Left colon (tissue), 2 donors: ENCODE results near the gene CALHM3. TPM values are rescaled to one million over a fixed set of nuclear protein-coding genes. Genes with fewer than 3 reads are reported as not detected.
"Not testable (repeated sequence)": the region's sequence is repeated elsewhere in the genome, so short reads cannot be mapped to it uniquely, and the experiment has no call there.

Source experiments
- ATAC-seq: fragments of 200-7000 bp; cut with Tn5 transposase; one replicate; pipeline ENCODE4 v1.9.1; 2020; ENCODE audit warnings: mild to moderate bottlenecking, moderate library complexity
- DNase-seq, 2 donors: peaks; one replicate each; pipeline ENCODE4 v3.0.0-alpha.2; 2020
- intact Hi-C, 2 donors: fragments of 100-400 bp; cut with DNase I in 1 of 2; cut with micrococcal nuclease in 1 of 2; formaldehyde crosslinking; loops; one replicate each; pipeline versions ENCODE4 v1.11.2 to v1.14.0; 2022; cut with DNase I, micrococcal nuclease
- long read RNA-seq: library from polyadenylated mRNA; unstranded; transcript quantifications from one replicate; pipeline ENCODE4 v2.0.0, GENCODE V29; 2021
- total RNA-seq, 2 donors: library from RNA; stranded (reverse); fragmentation: NEBNext Ultra II Directional; extraction: Animal tissue kit (Norgen Biotek cat#: 25700); gene quantifications; one replicate each; pipeline ENCODE4 v1.2.1, GENCODE V29; 2021
- donor health status: DM: no; HTN: no; CAD: no.
- donor health status: DM: yes; HTN: yes; CAD: no.

Gene CALHM3, protein sequence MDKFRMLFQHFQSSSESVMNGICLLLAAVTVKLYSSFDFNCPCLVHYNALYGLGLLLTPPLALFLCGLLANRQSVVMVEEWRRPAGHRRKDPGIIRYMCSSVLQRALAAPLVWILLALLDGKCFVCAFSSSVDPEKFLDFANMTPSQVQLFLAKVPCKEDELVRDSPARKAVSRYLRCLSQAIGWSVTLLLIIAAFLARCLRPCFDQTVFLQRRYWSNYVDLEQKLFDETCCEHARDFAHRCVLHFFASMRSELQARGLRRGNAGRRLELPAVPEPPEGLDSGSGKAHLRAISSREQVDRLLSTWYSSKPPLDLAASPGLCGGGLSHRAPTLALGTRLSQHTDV
- not detected for total RNA-seq
- long read RNA-seq, result 0 reads

- no peak for DNase-seq
Observed at GRCh38 chr10:103479135-103479534, at the start of gene CALHM3. Gene CALHM3, minus strand, starts transcription at chr10:103479240. Its CDS starts 208 bp downstream, at chr10:103479032.

DNA sequence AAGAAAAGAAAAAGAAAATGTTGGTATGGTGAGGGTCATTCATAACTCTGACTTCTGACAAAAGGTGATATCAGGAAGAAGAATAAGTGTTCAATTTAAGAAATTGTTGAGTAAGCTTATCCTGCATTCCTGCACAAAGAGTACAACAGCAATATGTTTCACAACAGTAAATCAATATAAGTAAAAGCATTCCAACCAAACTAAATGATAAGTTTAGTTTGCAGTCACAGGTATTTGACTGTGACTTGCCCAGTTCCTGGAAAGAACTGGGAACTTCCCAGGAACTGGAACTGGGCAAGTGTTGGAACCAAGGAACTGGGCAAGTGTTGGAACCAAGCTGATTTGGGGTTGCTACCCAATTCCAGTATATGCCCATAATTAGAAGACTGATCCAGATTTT, 49.5 kb upstream of the CALHM3 start:
- ATAC-seq (no peak), DNase-seq (no peak)
- intact Hi-C loops, result no loop called here

More at GRCh38 chr10:103479135-103479534, at the start of gene CALHM3:
- ATAC-seq, result peak; percentile 68
- intact Hi-C loops, result no loop called here

- ATAC-seq, DNase-seq, intact Hi-C loops: not testable (repeated sequence)
Observed at GRCh38 chr10:103527476-103527875, 48.4 kb upstream of the CALHM3 start.

GRCh38 chr10:103525901-103526300, 46.9 kb upstream of the CALHM3 start:
- ATAC-seq, result no peak
- DNase-seq, result no peak
- intact Hi-C loops, result no loop called here

DNA sequence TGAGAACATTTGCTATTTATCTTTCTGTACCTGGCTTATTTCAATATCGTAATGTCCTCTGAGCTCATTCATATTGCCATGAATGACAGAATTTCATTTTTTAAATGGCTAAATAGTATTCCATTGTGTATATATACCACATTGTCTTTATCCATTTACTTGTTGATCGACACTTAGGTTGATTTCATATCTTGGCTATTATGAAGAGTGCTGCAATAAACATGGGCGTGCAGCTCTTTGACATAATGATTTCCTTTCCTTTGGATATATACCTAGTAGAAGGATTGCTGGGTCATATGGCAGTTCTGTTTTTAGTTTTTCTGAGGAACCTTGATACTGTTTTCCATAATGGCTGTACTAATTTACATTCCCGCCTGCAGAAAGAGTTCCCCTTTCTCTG, 44.6 kb upstream of the CALHM3 start:
- DNase-seq (no peak), ATAC-seq (peak; percentile 78)
- intact Hi-C loops, result no loop called here

- ATAC-seq, intact Hi-C loops, DNase-seq: not testable (repeated sequence)
Observed at GRCh38 chr10:103522006-103522405, 43.0 kb upstream of the CALHM3 start.

DNA sequence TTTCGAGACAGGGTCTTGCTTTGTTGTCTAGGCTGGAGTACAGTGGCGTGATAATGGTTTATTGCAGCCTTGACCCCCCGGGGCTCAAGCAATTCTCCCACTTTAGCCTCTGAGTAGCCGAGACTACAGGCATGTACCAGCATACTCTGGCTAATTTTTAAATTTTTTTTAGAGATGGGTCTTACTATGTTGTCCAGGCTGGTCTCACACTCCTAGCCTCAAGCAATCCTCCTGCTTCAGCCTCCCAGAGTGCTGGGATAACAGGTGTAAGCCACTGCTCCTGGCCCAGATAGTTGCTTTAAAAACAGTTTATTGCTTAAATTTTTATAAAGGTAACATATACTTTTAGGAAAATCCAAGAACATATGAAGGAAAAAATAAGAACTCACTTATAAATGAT, 40.8 kb upstream of the CALHM3 start:
- no peak for ATAC-seq
- no peak for DNase-seq
- intact Hi-C loops, result no loop called here

DNA sequence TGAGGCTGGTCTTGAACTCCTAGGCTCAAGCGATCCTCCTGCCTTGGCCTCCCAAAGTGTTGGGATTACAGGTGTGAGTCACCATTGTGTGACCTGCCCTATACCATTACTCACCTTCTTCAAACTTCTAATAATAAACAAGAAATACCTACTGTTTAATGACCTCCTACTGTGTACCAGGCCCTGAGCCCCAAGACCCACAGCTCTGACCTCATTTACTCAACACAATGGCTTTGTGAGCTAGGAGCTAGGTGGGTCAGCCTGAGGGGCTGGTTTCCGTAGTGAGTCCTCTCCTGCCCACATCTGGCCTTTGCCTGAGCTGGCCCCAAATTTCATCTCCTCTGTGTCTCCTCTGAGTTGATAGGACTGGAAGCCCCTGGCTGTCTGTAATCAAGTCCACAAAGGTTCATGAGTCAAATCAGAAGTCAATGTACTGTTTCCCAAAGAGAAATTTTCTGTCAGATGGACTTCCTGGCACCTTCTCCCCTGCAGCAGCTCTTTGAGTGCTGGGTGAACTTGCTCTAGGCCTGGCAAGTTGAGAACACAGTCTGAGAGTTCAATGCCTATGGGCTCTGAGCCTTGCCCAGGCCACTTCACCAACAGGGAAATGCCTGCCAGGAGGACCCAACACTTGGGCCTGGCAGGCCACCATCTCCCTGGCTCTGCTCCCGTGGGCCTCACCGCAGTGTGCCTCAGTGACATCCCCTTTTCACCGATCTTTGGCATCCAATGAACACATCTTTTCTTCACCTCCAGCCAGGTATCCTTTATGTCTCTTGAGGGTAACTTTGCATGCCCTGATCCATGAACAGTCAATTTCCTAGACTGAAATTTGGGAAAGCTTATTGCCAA, 38.4 kb upstream of the CALHM3 start:
- intact Hi-C loops, result no loop called here
- ATAC-seq, result no peak
- no peak for DNase-seq

- intact Hi-C loops, result no loop called here
- no peak for ATAC-seq
- no peak for DNase-seq
Observed at GRCh38 chr10:103514244-103514643, 35.2 kb upstream of the CALHM3 start.

- intact Hi-C loops, result no loop called here
- DNase-seq, result no peak
- peak; percentile 38 for ATAC-seq
Observed at GRCh38 chr10:103513380-103514060, 34.5 kb upstream of the CALHM3 start.

DNA sequence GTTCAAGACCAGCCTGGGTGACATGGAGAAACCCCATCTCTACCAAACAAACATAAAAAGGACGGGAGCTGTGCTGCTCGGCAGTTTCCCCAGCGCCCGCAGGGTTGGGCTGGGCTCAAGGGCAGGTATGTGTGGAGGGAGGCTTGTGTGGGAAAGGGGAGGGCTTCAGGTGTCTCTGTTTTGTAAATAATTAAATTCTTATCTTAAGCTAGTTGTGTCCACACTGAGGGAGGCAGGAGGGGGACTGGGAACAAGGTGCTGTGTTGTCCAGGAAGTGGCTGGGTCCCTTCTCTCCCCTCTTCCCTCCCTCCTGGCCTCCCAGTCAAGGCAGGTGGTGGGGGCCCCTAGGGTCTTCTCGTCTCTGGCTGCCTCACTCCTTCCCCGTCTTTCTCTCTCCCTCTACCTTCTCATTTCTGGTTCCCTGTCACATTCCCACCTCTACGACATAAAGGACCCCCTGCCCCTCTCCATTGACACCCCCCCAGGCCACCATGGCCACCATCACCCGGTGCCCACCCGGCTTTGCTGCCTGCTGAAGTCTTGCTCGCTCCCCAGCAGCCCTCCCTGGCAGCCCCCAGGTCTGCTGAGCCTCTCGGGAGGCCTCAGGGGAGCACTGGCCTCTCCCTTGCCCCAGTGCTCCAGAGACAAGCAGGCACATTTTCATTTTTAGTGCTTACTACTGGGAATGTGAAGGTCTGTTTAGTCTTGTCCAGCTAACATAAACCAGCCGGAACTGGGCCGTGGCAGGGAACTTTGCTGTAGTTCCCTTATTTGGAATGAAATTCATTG, 33.7 kb upstream of the CALHM3 start:
- intact Hi-C loops, result no loop called here
- peak; percentile 78 for ATAC-seq
- DNase-seq, result peak; percentile 49 to 62

GRCh38 chr10:103512166-103512565, 33.1 kb upstream of the CALHM3 start:
- intact Hi-C loops, result no loop called here
- ATAC-seq (peak; percentile 3), DNase-seq (no peak)

- no peak for DNase-seq
- ATAC-seq, result no peak
- intact Hi-C loops, result no loop called here
Observed at GRCh38 chr10:103510791-103511752, 32.0 kb upstream of the CALHM3 start.

- DNase-seq, result no peak
Observed at GRCh38 chr10:103510046-103510685, 31.1 kb upstream of the CALHM3 start.

GRCh38 chr10:103507235-103508191, 28.5 kb upstream of the CALHM3 start:
- intact Hi-C loops, result no loop called here
- ATAC-seq (peak; percentile 66), DNase-seq (peak in 1 of 2 donors; percentile 42)

More at GRCh38 chr10:103510046-103510685, 31.1 kb upstream of the CALHM3 start:
- intact Hi-C loops, result no loop called here
- no peak for ATAC-seq

GRCh38 chr10:103506061-103506460, 27.0 kb upstream of the CALHM3 start:
- intact Hi-C loops, result no loop called here
- ATAC-seq, result no peak
- DNase-seq, result no peak
